ENCODE measurements around the gene ERVFRD-1. TPM values are rescaled to one million over a fixed set of nuclear protein-coding genes. Genes with fewer than 3 reads are reported as not detected.

The ERVFRD-1 gene
- total and polyA plus RNA-seq, 2 donors (not counting 3 experiments of a cell fraction or from before 2014, with no cell fraction given): not detected

- TF ChIP-seq MYC (IDR thresholded peaks at IDR 0.05; ENCODE audit: low read depth, low read length): no peak
- no peak for TF ChIP-seq CTCF (IDR thresholded peaks at IDR 0.05; ENCODE audit: extremely low read depth in 1 of 2, insufficient read depth in 1 of 2, low read depth in 1 of 2, low read length in 2 of 2)
- TF ChIP-seq EZH2 (IDR thresholded peaks at IDR 0.05; ENCODE audit: borderline replicate concordance, low read depth, low read length, severe bottlenecking): no peak
- no peak for TF ChIP-seq JUN (IDR thresholded peaks at IDR 0.05; ENCODE audit: borderline replicate concordance, insufficient read depth, insufficient read length, low read depth)
- no peak for TF ChIP-seq POLR2A (IDR thresholded peaks at IDR 0.05; ENCODE audit: low read depth, low read length)
- TF ChIP-seq GATA2 (IDR thresholded peaks at IDR 0.05; ENCODE audit: insufficient read depth, insufficient read length, low read depth, low read length): no peak
- no peak for TF ChIP-seq FOS (IDR thresholded peaks at IDR 0.05; ENCODE audit: borderline replicate concordance, insufficient read depth, low read length)
- TF ChIP-seq POLR2AphosphoS5 (IDR thresholded peaks at IDR 0.05; ENCODE audit: insufficient read depth, low read depth, low read length): no peak
- TF ChIP-seq MAX (IDR thresholded peaks at IDR 0.05; ENCODE audit: insufficient read depth, insufficient read length): no peak
- BruUV-seq (replicated peaks): no TSS peak
- Histone ChIP-seq H3K79me2 (ENCODE audit: control insufficient read depth, insufficient read depth, low read length) (no peaks in the 10 kb centered on the region), H4K20me1 (replicated peaks; ENCODE audit: control insufficient read depth, extremely low read depth, insufficient read depth, low read length) (no peaks in the 10 kb centered on the region), H3K9ac (replicated peaks; ENCODE audit: extremely low read depth, insufficient read depth, low read length) (no peak overlapping the region), H3K27ac (ENCODE audit: insufficient read depth, low read depth, low read length) (no peak overlapping the region), H3K4me2 (ENCODE audit: insufficient read depth, low read length) (no peak overlapping the region), H3K9me3 (replicated peaks; ENCODE audit: control insufficient read depth, insufficient read depth, low read length) (no peaks in the 10 kb centered on the region), H3K9me1 (replicated peaks; ENCODE audit: control insufficient read depth, extremely low read depth, insufficient read depth, low read length) (no peaks in the 10 kb centered on the region), H3K4me1 (ENCODE audit: control insufficient read depth, extremely low read depth, insufficient read depth, low read length) (no peaks in the 10 kb centered on the region), H2AFZ (ENCODE audit: low read depth, low read length) (no peak overlapping the region), H3K4me3 (replicated peaks in 1 of 3; ENCODE audit: insufficient read depth in 1 of 3, low read depth in 1 of 3, low read length in 3 of 3) (no peak overlapping the region), H3K36me3 (ENCODE audit: control insufficient read depth in 2 of 2, extremely low read depth in 1 of 2, insufficient read depth in 2 of 2, low read length in 2 of 2) (no peaks in the 10 kb centered on the region), H3K27me3 (ENCODE audit: control insufficient read depth in 2 of 2, insufficient read depth in 2 of 2, low read length in 2 of 2) (no peaks in the 10 kb centered on the region)
- intact Hi-C loops (cut with micrococcal nuclease): no loop called here
- POLR2A ChIA-PET: no interaction called here
- CTCF ChIA-PET: interaction anchor here (0.7 to 1.3 kb wide), 2 partner anchors 10 to 104 kb away, joined by 3 to 5 read pairs; no protein-coding TSS in a partner anchor
- dilution Hi-C loops (cut with MboI; ENCODE audit: extremely low pct_ligation_motif_present, low sequenced_read_pairs): no loop called here
- FAIRE-seq: no peak
- DNase-seq (ENCODE audit: low read depth, low spot score): no peak
Measured at GRCh38 chr6:11058406-11058805, 53.1 kb downstream of the ERVFRD-1 start.
